Measurements from ENCODE around the gene MAN2A1. TPM values are rescaled to one million over a fixed set of nuclear protein-coding genes. Genes with fewer than 3 reads are reported as not detected.

The MAN2A1 gene
- total RNA-seq, 1 experiment from 2014 or later = 21.8 TPM

- 0 out of 2 replicates have a peak overlapping the region, but pooled peaks have one; percentile 33 for H2AFZ ChIP-seq (ENCODE audit: low read length)
- POLR2A ChIA-PET (ENCODE audit: unreplicated experiment) = interaction anchor here (0.6 kb wide), 1 partner anchor 46 kb away, joined by 7 read pairs; no protein-coding TSS in a partner anchor
- peak; percentile 68 for ATAC-seq
These were observed 50.3 kb downstream of the MAN2A1 start for GRCh38 chr5:109739741-109740728.

GRCh38 chr5:109740966-109741365, 51.2 kb downstream of the MAN2A1 start:
- Histone ChIP-seq H3K9me3 (ENCODE audit: low read length) (no peaks in the 10 kb centered on the region), H3K9me2 (replicated peaks; ENCODE audit: low read length) (no peaks in the 10 kb centered on the region), H3K4me1 (ENCODE audit: insufficient read depth, low read length) (peaks cover 41% of the 10 kb centered on the region), H3F3A (ENCODE audit: low read length, unreplicated experiment) (no peaks in the 10 kb centered on the region), H3K27ac (ENCODE audit: low read length) (no peak overlapping the region), H3K9ac (ENCODE audit: low read length) (no peak overlapping the region), H3K4me3 (ENCODE audit: low read length) (no peak overlapping the region), H2AFZ (ENCODE audit: low read length) (no peak overlapping the region), H3K36me3 (ENCODE audit: low read depth, low read length) (no peaks in the 10 kb centered on the region), H3K79me2 (ENCODE audit: low read length) (no peaks in the 10 kb centered on the region; the same call in 1 of the 2 replicates), H3K27me3 (ENCODE audit: low read length) (no peaks in the 10 kb centered on the region), H3K4me2 (ENCODE audit: low read length) (0 out of 2 replicates have a peak overlapping the region, but pooled peaks have one; percentile 63), H4K20me1 (ENCODE audit: low read length) (no peaks in the 10 kb centered on the region)
- intact Hi-C loops (cut with micrococcal nuclease) = no loop called here
- BruUV-seq (replicated peaks) = no TSS peak
- CTCF ChIA-PET = no interaction called here
- DNase-seq = no peak
- TF ChIP-seq CTCF (conservative IDR thresholded peaks at IDR 0.05; ENCODE audit: low read depth, low read length) (no peak), EZH2 (IDR thresholded peaks at IDR 0.05; ENCODE audit: low read length, unreplicated experiment) (no peak), EZH2phosphoT487 (IDR thresholded peaks at IDR 0.05; ENCODE audit: borderline replicate concordance, low read length) (no peak)
- POLR2A ChIA-PET (ENCODE audit: unreplicated experiment) = no interaction called here
- ATAC-seq = no peak

More at GRCh38 chr5:109739741-109740728, 50.3 kb downstream of the MAN2A1 start:
- H3K4me3 ChIP-seq (ENCODE audit: low read length) = no peak overlapping the region; the same call in 1 of the 2 replicates
- peak; percentile 39 for DNase-seq
- H3F3A ChIP-seq (ENCODE audit: low read length, unreplicated experiment) = no peaks in the 10 kb centered on the region
- no TSS peak for BruUV-seq (replicated peaks)
- H3K9me2 ChIP-seq (replicated peaks; ENCODE audit: low read length) = no peaks in the 10 kb centered on the region
- CTCF ChIA-PET = no interaction called here
- H4K20me1 ChIP-seq (ENCODE audit: low read length) = no peaks in the 10 kb centered on the region
- H3K36me3 ChIP-seq (ENCODE audit: low read depth, low read length) = no peaks in the 10 kb centered on the region
- no peaks in the 10 kb centered on the region for H3K27me3 ChIP-seq (ENCODE audit: low read length)
- intact Hi-C loops (cut with micrococcal nuclease) = no loop called here
- H3K27ac ChIP-seq (ENCODE audit: low read length) = peak overlapping the region; percentile 6; the same call in 1 of the 2 replicates
- peak overlapping the region; percentile 63 for H3K4me2 ChIP-seq (ENCODE audit: low read length)
- no peaks in the 10 kb centered on the region; the same call in 1 of the 2 replicates for H3K79me2 ChIP-seq (ENCODE audit: low read length)
- no peak overlapping the region for H3K9ac ChIP-seq (ENCODE audit: low read length)
- TF ChIP-seq EZH2phosphoT487 (IDR thresholded peaks at IDR 0.05; ENCODE audit: borderline replicate concordance, low read length) = no peak
- TF ChIP-seq CTCF (conservative IDR thresholded peaks at IDR 0.05; ENCODE audit: low read depth, low read length) = no peak
- TF ChIP-seq EZH2 (IDR thresholded peaks at IDR 0.05; ENCODE audit: low read length, unreplicated experiment) = no peak
- no peaks in the 10 kb centered on the region for H3K9me3 ChIP-seq (ENCODE audit: low read length)
- peaks cover 41% of the 10 kb centered on the region for H3K4me1 ChIP-seq (ENCODE audit: insufficient read depth, low read length)
